ENCODE results near the gene CASD1. TPM values are rescaled to one million over a fixed set of nuclear protein-coding genes. Genes with fewer than 3 reads are reported as not detected.

Gene CASD1
- total RNA-seq, 4 donors from 2014 or later: 18.3 to 31.3 (median 23.7) TPM

DNA sequence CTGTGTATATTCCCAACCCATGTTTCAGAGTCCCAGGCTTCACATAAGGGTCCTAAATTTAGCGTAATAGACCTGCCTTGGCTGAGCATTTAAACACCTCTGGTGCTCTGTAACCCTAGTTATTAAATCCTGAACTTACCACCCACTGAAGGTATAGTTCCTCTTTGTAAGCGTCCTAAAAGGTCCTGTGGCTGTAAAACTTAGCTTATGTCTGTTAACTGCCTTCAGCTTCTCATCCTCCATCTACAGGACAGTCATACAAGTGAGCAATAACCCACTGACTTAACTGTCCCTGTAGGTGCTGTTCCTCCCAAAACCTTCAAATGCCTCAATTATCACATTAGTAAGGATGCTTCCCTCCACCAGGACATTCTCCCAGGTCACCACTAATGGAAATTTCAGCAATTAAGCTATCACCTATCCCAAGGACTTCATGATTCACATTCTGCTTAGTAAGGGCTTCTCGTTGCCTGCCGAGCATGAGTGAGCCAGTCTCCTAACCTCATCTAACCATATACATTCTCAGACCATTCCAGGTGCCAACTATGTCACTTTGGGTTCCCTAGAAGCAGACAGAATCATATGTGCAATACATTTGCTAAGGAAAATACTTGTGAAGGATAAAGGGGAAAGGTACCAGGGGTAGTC lies 55.8 kb downstream of the CASD1 start:
- H3K36me3 ChIP-seq: no peaks in the 10 kb centered on the region
- 94 to 100% methylated on average over 2 to 4 of the region's 4 CpGs for WGBS, 2 donors (ENCODE audit: low coverage in 1 of 2)
- TF ChIP-seq POLR2AphosphoS5 (IDR thresholded peaks at IDR 0.05) (no peak), EP300 (IDR thresholded peaks at IDR 0.05) (no peak), POLR2A (IDR thresholded peaks at IDR 0.05) (no peak)
- TF ChIP-seq, protein P1, sequence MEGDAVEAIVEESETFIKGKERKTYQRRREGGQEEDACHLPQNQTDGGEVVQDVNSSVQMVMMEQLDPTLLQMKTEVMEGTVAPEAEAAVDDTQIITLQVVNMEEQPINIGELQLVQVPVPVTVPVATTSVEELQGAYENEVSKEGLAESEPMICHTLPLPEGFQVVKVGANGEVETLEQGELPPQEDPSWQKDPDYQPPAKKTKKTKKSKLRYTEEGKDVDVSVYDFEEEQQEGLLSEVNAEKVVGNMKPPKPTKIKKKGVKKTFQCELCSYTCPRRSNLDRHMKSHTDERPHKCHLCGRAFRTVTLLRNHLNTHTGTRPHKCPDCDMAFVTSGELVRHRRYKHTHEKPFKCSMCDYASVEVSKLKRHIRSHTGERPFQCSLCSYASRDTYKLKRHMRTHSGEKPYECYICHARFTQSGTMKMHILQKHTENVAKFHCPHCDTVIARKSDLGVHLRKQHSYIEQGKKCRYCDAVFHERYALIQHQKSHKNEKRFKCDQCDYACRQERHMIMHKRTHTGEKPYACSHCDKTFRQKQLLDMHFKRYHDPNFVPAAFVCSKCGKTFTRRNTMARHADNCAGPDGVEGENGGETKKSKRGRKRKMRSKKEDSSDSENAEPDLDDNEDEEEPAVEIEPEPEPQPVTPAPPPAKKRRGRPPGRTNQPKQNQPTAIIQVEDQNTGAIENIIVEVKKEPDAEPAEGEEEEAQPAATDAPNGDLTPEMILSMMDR (IDR thresholded peaks at IDR 0.05): no peak
- ATAC-seq: no peak
- H3K4me1 ChIP-seq: peaks cover 0 to 5% (median 0%) of the 10 kb centered on the region in 3 donors
- no peak overlapping the region for H3K4me3 ChIP-seq
- no peak overlapping the region for H3K27ac ChIP-seq
- no peaks in the 10 kb centered on the region for H3K9me3 ChIP-seq
- H3K27me3 ChIP-seq: no peaks in the 10 kb centered on the region

DNA sequence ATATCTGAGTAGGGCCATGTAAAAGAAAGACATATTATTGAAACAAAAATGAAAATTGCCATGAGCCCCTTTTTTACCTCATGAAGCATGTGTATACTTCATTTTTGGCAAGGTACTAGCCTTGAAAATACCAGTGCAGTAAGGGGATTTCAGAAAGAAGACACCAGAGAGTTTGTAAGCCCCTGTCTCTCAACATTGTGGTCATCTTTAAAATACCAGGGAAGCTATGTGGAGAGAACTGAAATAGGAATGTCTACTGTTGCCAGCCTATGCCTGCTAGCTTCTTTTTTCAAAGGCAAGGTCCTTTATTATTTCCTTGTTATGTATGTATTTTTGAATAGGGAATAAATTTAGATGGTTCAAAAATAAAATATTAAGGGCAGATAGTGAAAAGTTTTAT lies 57.8 kb downstream of the CASD1 start:
- Histone ChIP-seq H3K27me3 (no peaks in the 10 kb centered on the region), H3K27ac (no peak overlapping the region), H3K4me1 (no peaks in the 10 kb centered on the region), H3K4me3 (no peak overlapping the region), H3K9me3 (no peaks in the 10 kb centered on the region), H3K36me3 (no peaks in the 10 kb centered on the region)
- TF ChIP-seq POLR2AphosphoS5 (IDR thresholded peaks at IDR 0.05) (no peak), EP300 (IDR thresholded peaks at IDR 0.05) (no peak), POLR2A (IDR thresholded peaks at IDR 0.05) (no peak)
- TF ChIP-seq, protein P1 (IDR thresholded peaks at IDR 0.05): no peak
- ATAC-seq: no peak

DNA sequence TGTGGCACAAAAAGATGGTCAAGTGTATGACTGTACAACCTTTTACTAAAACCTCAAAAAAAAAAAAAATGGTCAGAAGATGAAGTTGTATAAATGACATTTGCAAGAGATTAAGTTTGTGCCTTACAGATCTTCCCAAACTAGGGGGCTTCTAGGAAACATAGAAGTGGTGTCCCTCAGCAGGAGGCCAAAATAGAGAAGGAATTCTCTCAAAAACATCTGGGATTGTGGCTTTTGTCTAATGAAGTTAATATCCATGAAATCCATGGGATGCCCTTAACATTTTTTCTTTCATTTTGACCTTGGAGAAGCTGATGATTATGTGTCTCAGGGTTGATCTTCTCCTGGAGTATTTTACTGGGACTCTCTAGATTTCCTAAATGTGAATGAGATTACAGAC lies 62.2 kb downstream of the CASD1 start:
- Histone ChIP-seq H3K4me1 (no peaks in the 10 kb centered on the region), H3K36me3 (peaks cover 0 to 16% of the 10 kb centered on the region in 2 donors), H3K9me3 (peaks cover 0 to 34% (median 0%) of the 10 kb centered on the region in 3 donors), H3K27ac (no peak overlapping the region), H3K27me3 (no peaks in the 10 kb centered on the region), H3K4me3 (no peak overlapping the region)
- no peak for ATAC-seq
- no peak for TF ChIP-seq EP300 (IDR thresholded peaks at IDR 0.05)
- TF ChIP-seq, protein P1 (IDR thresholded peaks at IDR 0.05): no peak

DNA sequence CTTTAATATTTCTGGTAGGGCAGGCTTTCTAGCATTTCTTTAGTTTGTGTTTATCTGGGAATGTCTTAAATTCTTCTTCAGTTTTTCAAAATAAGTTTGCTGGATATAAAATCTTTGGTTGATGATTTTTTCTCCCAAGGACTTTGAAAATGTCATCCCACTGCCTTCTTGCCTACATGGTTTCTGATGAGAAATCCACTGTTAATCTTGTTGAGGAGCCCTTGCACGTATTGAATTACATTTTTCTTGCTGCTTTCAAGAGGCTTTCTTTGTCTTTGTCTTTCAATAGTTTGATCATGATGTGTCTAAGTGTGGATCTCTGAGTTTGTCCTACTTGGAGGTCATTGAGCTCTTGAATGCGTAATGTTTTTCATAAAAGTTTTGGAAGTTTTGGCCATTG lies 66.0 kb downstream of the CASD1 start:
- no peak for ATAC-seq
- H3K36me3 ChIP-seq: peaks cover 0 to 16% of the 10 kb centered on the region in 2 donors
- no peaks in the 10 kb centered on the region for H3K27me3 ChIP-seq
- no peak for TF ChIP-seq POLR2AphosphoS5 (IDR thresholded peaks at IDR 0.05)
- TF ChIP-seq, protein P1 (IDR thresholded peaks at IDR 0.05): no peak
- H3K4me1 ChIP-seq: no peaks in the 10 kb centered on the region
- WGBS, 2 donors (ENCODE audit: low coverage in 1 of 2): 87 to 97% methylated on average over 2 of the region's 2 CpGs
- H3K9me3 ChIP-seq: peaks cover 0 to 34% (median 0%) of the 10 kb centered on the region in 3 donors
- H3K4me3 ChIP-seq: no peak overlapping the region
- no peak overlapping the region for H3K27ac ChIP-seq

DNA sequence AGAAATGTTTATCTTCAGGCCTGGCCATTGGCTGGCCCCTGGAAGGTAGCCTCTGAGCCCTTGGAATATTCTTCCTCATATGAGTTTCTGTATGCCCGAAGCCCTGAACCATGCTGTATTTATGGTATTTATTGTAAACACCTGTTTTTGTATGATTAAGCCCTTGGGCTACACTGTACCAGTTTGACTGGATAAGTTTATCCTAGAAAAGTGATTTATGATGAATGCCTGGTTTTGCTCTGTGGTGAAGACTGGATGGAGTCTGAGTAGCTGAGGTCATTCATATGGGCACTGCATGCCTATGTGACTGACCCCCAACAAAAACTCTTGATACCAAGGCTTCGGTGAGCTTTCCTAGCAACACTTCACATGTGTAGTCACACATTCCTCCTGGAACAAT lies 66.7 kb downstream of the CASD1 start:
- H3K9me3 ChIP-seq: peaks cover 0 to 34% (median 0%) of the 10 kb centered on the region in 3 donors
- H3K27me3 ChIP-seq: no peaks in the 10 kb centered on the region
- H3K4me1 ChIP-seq: no peaks in the 10 kb centered on the region
- H3K27ac ChIP-seq: no peak overlapping the region
- peaks cover 0 to 16% of the 10 kb centered on the region in 2 donors for H3K36me3 ChIP-seq
- no peak for ATAC-seq
- WGBS, 2 donors (ENCODE audit: low coverage in 1 of 2): 77 to 92% methylated on average over 2 of the region's 2 CpGs
- H3K4me3 ChIP-seq: no peak overlapping the region
- TF ChIP-seq POLR2AphosphoS5 (IDR thresholded peaks at IDR 0.05) (no peak), POLR2A (IDR thresholded peaks at IDR 0.05) (no peak), EP300 (IDR thresholded peaks at IDR 0.05) (no peak)
- TF ChIP-seq, protein P1 (IDR thresholded peaks at IDR 0.05): no peak
